Transverse colon (tissue), 3 donors: ENCODE measurements around the gene SLC35G2.

Source experiments
- CTCF ChIP-seq, 5 experiments: fragments of 200-600 bp in 3 of 5; fragments of 450-650 bp in 2 of 5; sonication (generic) in 3 of 5; IDR thresholded peaks; 1 replicate in 2 of 5; 2 replicates in 3 of 5; pipeline ENCODE4 v1.5.1; 2016 to 2017; ENCODE audit warnings: antibody characterized with exemption in 5 of 5, inconsistent platforms in 3 of 5, mild to moderate bottlenecking in 2 of 5, moderate library complexity in 1 of 5
- EP300 ChIP-seq: sonication (generic); formaldehyde crosslinking; IDR thresholded peaks from one replicate; pipeline ENCODE4 v1.6.1; 2017; ENCODE audit warnings: antibody characterized with exemption, low read depth

- TF ChIP-seq CTCF (IDR thresholded peaks at IDR 0.05) (no peak), EP300 (no peak)
Observed at GRCh38 chr3:136860541-136860940, 41.6 kb downstream of the SLC35G2 start.
